GM23338 (cell line): ENCODE results near the gene SNX22.

Experiments
- CREB1 ChIP-seq: fragments of 250-450 bp; sonication (Bioruptor Pico); IDR thresholded peaks from 2 replicates; pipeline ENCODE4 v1.5.0; 2020; ENCODE audit warnings: low read depth, mild to moderate bottlenecking, moderate library complexity
- EZH2 ChIP-seq: fragments of 200-600 bp; sonication (generic); IDR thresholded peaks from one replicate; pipeline ENCODE4 v1.8.0; 2017; ENCODE audit warnings: antibody characterized with exemption, mild to moderate bottlenecking, low read depth; ENCODE audit not compliant: unreplicated experiment
- EZH2phosphoT487 ChIP-seq: fragments of 200-600 bp; sonication (generic); IDR thresholded peaks from one replicate; pipeline ENCODE4 v1.8.1; 2018; ENCODE audit warnings: antibody characterized with exemption; ENCODE audit not compliant: unreplicated experiment
- JUNB ChIP-seq: IDR thresholded peaks from one replicate; pipeline ENCODE4 v1.6.1; 2016; ENCODE audit warnings: antibody characterized with exemption; ENCODE audit not compliant: unreplicated experiment
- NANOG ChIP-seq: IDR thresholded peaks from 2 replicates; pipeline ENCODE4 v1.6.1; 2016; ENCODE audit warnings: antibody characterized with exemption, borderline replicate concordance
- POLR2AphosphoS5 ChIP-seq: IDR thresholded peaks from 2 replicates; pipeline ENCODE4 v1.6.1; 2016; ENCODE audit warnings: antibody characterized with exemption, low read depth
- STAT1 ChIP-seq: IDR thresholded peaks from one replicate; pipeline ENCODE4 v1.6.1; 2016; ENCODE audit warnings: antibody characterized with exemption; ENCODE audit not compliant: unreplicated experiment
- TF ChIP-seq, protein P1 (sequence below), 2 experiments: fragments of 200-600 bp in 1 of 2; sonication (generic) in 1 of 2; conservative IDR thresholded peaks; 2 replicates each; pipeline versions ENCODE4 v1.5.1 to v1.6.1; 2016 to 2017; ENCODE audit warnings: antibody characterized with exemption in 2 of 2, low read depth in 2 of 2, mild to moderate bottlenecking in 2 of 2, moderate library complexity in 1 of 2
- TF ChIP-seq, protein P2 (sequence below): IDR thresholded peaks from 2 replicates; pipeline ENCODE4 v1.6.1; 2016; ENCODE audit warnings: antibody characterized with exemption
- TF ChIP-seq, protein P3 (sequence below): IDR thresholded peaks from one replicate; pipeline ENCODE4 v1.6.1; 2018; ENCODE audit warnings: antibody characterized with exemption; ENCODE audit not compliant: unreplicated experiment
- TF ChIP-seq, protein P4 (sequence below): fragments of 250-450 bp; sonication (Bioruptor Pico); IDR thresholded peaks from 2 replicates; pipeline ENCODE4 v1.5.0; 2020; ENCODE audit warnings: mild to moderate bottlenecking, moderate library complexity

DNA sequence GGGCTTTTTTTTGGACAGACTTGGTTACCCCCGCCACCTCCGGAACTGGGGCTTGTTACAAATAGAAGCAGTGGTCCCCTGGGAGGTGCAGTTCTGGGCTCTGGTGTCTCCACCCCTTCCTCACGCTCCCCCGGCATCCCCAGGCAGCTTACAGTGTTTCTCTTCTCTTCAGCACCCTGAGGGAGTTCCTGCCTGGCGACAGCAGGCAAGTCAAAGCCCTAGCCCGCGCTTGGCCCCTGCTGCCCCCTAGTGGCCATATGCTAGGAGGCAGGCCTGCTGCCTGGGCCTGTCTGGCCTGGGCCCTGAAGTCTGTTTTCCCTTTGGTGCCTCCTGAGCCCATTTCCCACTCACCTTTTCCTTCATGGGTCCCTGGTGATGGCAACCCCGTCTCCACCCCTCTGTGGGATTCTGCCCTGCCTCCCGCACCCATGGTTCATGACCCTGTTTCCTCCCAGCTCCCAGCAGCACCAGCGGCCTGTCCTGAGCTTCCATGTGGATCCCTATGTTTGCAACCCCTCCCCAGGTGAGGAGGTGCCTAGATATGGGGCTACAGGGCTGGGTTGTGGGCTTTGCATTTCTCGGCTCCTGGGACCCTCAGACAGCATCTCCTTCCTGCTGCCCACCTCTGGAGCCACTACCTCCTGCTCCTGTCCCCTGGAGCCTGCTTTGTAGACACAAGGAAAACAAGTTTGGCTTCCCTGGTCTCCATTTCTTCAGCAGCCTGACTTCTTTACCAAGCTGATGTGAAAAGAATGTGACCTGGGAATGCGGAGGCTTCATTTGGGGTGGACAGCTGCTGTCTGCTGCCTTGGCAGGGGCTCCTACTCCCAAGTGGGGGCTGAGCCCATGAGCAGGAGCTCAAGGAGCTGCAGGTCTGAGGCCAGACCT is 2.2 kb downstream of the SNX22 start:
- TF ChIP-seq, protein P1, sequence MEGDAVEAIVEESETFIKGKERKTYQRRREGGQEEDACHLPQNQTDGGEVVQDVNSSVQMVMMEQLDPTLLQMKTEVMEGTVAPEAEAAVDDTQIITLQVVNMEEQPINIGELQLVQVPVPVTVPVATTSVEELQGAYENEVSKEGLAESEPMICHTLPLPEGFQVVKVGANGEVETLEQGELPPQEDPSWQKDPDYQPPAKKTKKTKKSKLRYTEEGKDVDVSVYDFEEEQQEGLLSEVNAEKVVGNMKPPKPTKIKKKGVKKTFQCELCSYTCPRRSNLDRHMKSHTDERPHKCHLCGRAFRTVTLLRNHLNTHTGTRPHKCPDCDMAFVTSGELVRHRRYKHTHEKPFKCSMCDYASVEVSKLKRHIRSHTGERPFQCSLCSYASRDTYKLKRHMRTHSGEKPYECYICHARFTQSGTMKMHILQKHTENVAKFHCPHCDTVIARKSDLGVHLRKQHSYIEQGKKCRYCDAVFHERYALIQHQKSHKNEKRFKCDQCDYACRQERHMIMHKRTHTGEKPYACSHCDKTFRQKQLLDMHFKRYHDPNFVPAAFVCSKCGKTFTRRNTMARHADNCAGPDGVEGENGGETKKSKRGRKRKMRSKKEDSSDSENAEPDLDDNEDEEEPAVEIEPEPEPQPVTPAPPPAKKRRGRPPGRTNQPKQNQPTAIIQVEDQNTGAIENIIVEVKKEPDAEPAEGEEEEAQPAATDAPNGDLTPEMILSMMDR (conservative IDR thresholded peaks at IDR 0.05; ENCODE audit: low read depth in 2 of 2) = peak; percentile 93 to 98
- TF ChIP-seq EZH2 (no peak), EZH2phosphoT487 (no peak), POLR2AphosphoS5 (peak; percentile 64), JUNB (no peak), STAT1 (no peak), NANOG (no peak), CREB1 (CRISPR knock-in tag) (no peak)
- TF ChIP-seq, protein P2, sequence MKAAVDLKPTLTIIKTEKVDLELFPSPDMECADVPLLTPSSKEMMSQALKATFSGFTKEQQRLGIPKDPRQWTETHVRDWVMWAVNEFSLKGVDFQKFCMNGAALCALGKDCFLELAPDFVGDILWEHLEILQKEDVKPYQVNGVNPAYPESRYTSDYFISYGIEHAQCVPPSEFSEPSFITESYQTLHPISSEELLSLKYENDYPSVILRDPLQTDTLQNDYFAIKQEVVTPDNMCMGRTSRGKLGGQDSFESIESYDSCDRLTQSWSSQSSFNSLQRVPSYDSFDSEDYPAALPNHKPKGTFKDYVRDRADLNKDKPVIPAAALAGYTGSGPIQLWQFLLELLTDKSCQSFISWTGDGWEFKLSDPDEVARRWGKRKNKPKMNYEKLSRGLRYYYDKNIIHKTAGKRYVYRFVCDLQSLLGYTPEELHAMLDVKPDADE = no peak
- TF ChIP-seq, protein P3, sequence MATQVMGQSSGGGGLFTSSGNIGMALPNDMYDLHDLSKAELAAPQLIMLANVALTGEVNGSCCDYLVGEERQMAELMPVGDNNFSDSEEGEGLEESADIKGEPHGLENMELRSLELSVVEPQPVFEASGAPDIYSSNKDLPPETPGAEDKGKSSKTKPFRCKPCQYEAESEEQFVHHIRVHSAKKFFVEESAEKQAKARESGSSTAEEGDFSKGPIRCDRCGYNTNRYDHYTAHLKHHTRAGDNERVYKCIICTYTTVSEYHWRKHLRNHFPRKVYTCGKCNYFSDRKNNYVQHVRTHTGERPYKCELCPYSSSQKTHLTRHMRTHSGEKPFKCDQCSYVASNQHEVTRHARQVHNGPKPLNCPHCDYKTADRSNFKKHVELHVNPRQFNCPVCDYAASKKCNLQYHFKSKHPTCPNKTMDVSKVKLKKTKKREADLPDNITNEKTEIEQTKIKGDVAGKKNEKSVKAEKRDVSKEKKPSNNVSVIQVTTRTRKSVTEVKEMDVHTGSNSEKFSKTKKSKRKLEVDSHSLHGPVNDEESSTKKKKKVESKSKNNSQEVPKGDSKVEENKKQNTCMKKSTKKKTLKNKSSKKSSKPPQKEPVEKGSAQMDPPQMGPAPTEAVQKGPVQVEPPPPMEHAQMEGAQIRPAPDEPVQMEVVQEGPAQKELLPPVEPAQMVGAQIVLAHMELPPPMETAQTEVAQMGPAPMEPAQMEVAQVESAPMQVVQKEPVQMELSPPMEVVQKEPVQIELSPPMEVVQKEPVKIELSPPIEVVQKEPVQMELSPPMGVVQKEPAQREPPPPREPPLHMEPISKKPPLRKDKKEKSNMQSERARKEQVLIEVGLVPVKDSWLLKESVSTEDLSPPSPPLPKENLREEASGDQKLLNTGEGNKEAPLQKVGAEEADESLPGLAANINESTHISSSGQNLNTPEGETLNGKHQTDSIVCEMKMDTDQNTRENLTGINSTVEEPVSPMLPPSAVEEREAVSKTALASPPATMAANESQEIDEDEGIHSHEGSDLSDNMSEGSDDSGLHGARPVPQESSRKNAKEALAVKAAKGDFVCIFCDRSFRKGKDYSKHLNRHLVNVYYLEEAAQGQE = no peak
- TF ChIP-seq, protein P4, sequence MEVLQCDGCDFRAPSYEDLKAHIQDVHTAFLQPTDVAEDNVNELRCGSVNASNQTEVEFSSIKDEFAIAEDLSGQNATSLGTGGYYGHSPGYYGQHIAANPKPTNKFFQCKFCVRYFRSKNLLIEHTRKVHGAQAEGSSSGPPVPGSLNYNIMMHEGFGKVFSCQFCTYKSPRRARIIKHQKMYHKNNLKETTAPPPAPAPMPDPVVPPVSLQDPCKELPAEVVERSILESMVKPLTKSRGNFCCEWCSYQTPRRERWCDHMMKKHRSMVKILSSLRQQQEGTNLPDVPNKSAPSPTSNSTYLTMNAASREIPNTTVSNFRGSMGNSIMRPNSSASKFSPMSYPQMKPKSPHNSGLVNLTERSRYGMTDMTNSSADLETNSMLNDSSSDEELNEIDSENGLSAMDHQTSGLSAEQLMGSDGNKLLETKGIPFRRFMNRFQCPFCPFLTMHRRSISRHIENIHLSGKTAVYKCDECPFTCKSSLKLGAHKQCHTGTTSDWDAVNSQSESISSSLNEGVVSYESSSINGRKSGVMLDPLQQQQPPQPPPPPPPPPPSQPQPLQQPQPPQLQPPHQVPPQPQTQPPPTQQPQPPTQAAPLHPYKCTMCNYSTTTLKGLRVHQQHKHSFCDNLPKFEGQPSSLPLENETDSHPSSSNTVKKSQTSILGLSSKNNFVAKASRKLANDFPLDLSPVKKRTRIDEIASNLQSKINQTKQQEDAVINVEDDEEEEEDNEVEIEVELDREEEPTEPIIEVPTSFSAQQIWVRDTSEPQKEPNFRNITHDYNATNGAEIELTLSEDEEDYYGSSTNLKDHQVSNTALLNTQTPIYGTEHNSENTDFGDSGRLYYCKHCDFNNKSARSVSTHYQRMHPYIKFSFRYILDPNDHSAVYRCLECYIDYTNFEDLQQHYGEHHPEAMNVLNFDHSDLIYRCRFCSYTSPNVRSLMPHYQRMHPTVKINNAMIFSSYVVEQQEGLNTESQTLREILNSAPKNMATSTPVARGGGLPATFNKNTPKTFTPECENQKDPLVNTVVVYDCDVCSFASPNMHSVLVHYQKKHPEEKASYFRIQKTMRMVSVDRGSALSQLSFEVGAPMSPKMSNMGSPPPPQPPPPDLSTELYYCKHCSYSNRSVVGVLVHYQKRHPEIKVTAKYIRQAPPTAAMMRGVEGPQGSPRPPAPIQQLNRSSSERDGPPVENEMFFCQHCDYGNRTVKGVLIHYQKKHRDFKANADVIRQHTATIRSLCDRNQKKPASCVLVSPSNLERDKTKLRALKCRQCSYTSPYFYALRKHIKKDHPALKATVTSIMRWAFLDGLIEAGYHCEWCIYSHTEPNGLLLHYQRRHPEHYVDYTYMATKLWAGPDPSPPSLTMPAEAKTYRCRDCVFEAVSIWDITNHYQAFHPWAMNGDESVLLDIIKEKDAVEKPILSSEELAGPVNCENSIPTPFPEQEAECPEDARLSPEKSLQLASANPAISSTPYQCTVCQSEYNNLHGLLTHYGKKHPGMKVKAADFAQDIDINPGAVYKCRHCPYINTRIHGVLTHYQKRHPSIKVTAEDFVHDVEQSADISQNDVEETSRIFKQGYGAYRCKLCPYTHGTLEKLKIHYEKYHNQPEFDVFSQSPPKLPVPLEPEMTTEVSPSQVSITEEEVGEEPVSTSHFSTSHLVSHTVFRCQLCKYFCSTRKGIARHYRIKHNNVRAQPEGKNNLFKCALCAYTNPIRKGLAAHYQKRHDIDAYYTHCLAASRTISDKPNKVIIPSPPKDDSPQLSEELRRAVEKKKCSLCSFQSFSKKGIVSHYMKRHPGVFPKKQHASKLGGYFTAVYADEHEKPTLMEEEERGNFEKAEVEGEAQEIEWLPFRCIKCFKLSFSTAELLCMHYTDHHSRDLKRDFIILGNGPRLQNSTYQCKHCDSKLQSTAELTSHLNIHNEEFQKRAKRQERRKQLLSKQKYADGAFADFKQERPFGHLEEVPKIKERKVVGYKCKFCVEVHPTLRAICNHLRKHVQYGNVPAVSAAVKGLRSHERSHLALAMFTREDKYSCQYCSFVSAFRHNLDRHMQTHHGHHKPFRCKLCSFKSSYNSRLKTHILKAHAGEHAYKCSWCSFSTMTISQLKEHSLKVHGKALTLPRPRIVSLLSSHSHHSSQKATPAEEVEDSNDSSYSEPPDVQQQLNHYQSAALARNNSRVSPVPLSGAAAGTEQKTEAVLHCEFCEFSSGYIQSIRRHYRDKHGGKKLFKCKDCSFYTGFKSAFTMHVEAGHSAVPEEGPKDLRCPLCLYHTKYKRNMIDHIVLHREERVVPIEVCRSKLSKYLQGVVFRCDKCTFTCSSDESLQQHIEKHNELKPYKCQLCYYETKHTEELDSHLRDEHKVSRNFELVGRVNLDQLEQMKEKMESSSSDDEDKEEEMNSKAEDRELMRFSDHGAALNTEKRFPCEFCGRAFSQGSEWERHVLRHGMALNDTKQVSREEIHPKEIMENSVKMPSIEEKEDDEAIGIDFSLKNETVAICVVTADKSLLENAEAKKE (CRISPR knock-in tag) = no peak
